SK-N-SH (cell line): ENCODE results near the gene TFPI. TPM values are rescaled to one million over a fixed set of nuclear protein-coding genes. Genes with fewer than 3 reads are reported as not detected.

Source experiments
- CTCF ChIA-PET: fragments of 300-600, 350-600 bp; formaldehyde crosslinking; extraction: SDS; loops from one replicate; lab custom pipeline; 2021; lab: Yijun Ruan, JAX
- POLR2A ChIA-PET: fragments of 350-600 bp; sonication (Branson Sonifier 250); formaldehyde crosslinking; extraction: SDS; loops from one replicate; lab custom pipeline; 2020; ENCODE audit warnings: antibody characterized with exemption, inconsistent platforms; lab: Yijun Ruan, JAX
- DNase-seq: peaks from one replicate; pipeline ENCODE4 v3.0.0; 2012
- H2AFZ ChIP-seq: fragments of 200-600 bp; sonication (generic); 2 replicates; pipeline ENCODE4 v1.8.1; 2016; ENCODE audit warnings: antibody characterized with exemption, mild to moderate bottlenecking, low read depth
- H3F3A ChIP-seq: fragments of 200-600 bp; sonication (generic); replicated peaks from 2 replicates; pipeline ENCODE3; 2016; ENCODE audit warnings: antibody characterized with exemption, mild to moderate bottlenecking; ENCODE audit not compliant: insufficient read depth
- H3K27ac ChIP-seq, 2 experiments: fragments of 200-500 bp in 1 of 2; fragments of 200-600 bp in 1 of 2; sonication (Bioruptor generic) in 1 of 2; sonication (generic), shearing (Covaris generic) in 1 of 2; 2 replicates each; pipeline versions ENCODE4 v1.5.1 to v1.6.1; 2014 to 2016; ENCODE audit warnings: low read depth in 2 of 2, inconsistent platforms in 1 of 2, low read length in 1 of 2, mild to moderate bottlenecking in 1 of 2, mixed read lengths in 1 of 2
- H3K27me3 ChIP-seq: fragments of 200-600 bp; sonication (generic), shearing (Covaris generic); 2 replicates; pipeline ENCODE4 v1.6.1; 2016; ENCODE audit warnings: mixed run types; ENCODE audit not compliant: insufficient read depth
- H3K36me3 ChIP-seq, 2 experiments: fragments of 200-500 bp in 1 of 2; fragments of 200-600 bp in 1 of 2; sonication (Bioruptor generic) in 1 of 2; sonication (generic) in 1 of 2; replicated peaks in 1 of 2; 2 replicates each; pipeline versions ENCODE3 to v1.5.1; 2014 to 2016; ENCODE audit warnings: low read length in 1 of 2, mild to moderate bottlenecking in 1 of 2; ENCODE audit not compliant: insufficient read depth in 2 of 2, control insufficient read depth in 1 of 2
- H3K4me1 ChIP-seq, 2 experiments: fragments of 200-500 bp in 1 of 2; fragments of 200-600 bp in 1 of 2; sonication (Bioruptor generic) in 1 of 2; sonication (generic), shearing (Covaris generic) in 1 of 2; 2 replicates each; pipeline versions ENCODE4 v1.5.1 to v1.6.1; 2014 to 2016; ENCODE audit warnings: low read depth in 1 of 2, low read length in 1 of 2, mixed run types in 1 of 2; ENCODE audit not compliant: insufficient read depth in 2 of 2, control insufficient read depth in 1 of 2
- H3K4me2 ChIP-seq: fragments of 200-600 bp; sonication (generic), shearing (Covaris generic); 2 replicates; pipeline ENCODE4 v1.6.1; 2017; ENCODE audit warnings: mixed run types
- H3K4me3 ChIP-seq, 2 experiments: fragments of 200-500 bp in 1 of 2; fragments of 200-600 bp in 1 of 2; sonication (Bioruptor generic) in 1 of 2; sonication (generic), shearing (Covaris generic) in 1 of 2; 2 replicates each; pipeline versions ENCODE4 v1.5.1 to v1.8.1; 2014 to 2016; ENCODE audit warnings: low read depth in 2 of 2, inconsistent platforms in 1 of 2, low read length in 1 of 2, mild to moderate bottlenecking in 1 of 2, mixed read lengths in 1 of 2, moderate library complexity in 1 of 2
- H3K79me2 ChIP-seq: fragments of 200-600 bp; sonication (generic); 2 replicates; pipeline ENCODE4 v1.8.1; 2017; ENCODE audit warnings: mild to moderate bottlenecking; ENCODE audit not compliant: insufficient read depth
- H3K9ac ChIP-seq: fragments of 200-600 bp; sonication (generic); 2 replicates; pipeline ENCODE4 v1.6.1; 2017; ENCODE audit warnings: mixed run types
- H3K9me2 ChIP-seq: fragments of 200-600 bp; sonication (generic); 2 replicates; pipeline ENCODE4 v1.6.1; 2017; ENCODE audit warnings: mixed run types
- H3K9me3 ChIP-seq: fragments of 200-600 bp; sonication (generic); 2 replicates; pipeline ENCODE4 v1.6.1; 2017; ENCODE audit warnings: mixed run types, mild to moderate bottlenecking, moderate library complexity
- H4K20me1 ChIP-seq: fragments of 200-600 bp; sonication (generic); 2 replicates; pipeline ENCODE4 v1.6.1; 2017; ENCODE audit warnings: mild to moderate bottlenecking, mixed run types; ENCODE audit not compliant: insufficient read depth
- CTCF ChIP-seq: fragments of 200-600 bp; sonication (generic); IDR thresholded peaks from 2 replicates; pipeline ENCODE4 v1.6.1; 2017; ENCODE audit warnings: antibody characterized with exemption, mild to moderate bottlenecking, moderate library complexity
- ELF1 ChIP-seq: IDR thresholded peaks from 2 replicates; pipeline ENCODE4 v1.4.0; 2012
- EZH2phosphoT487 ChIP-seq: fragments of 200-600 bp; sonication (generic); IDR thresholded peaks from 2 replicates; pipeline ENCODE4 v1.6.1; 2017; ENCODE audit warnings: low read depth, mixed run types, mild to moderate bottlenecking, antibody characterized with exemption, moderate library complexity, borderline replicate concordance
- FOSL2 ChIP-seq: IDR thresholded peaks from 2 replicates; pipeline ENCODE4 v1.4.0; 2012; ENCODE audit warnings: low read depth, mild to moderate bottlenecking, moderate library complexity, borderline replicate concordance
- GABPA ChIP-seq: IDR thresholded peaks from 2 replicates; pipeline ENCODE4 v1.4.0; 2012; ENCODE audit warnings: low read depth, mild to moderate bottlenecking
- GATA2 ChIP-seq: sonication (generic); formaldehyde crosslinking; IDR thresholded peaks from 2 replicates; pipeline ENCODE4 v1.5.0; 2020; ENCODE audit warnings: mild to moderate bottlenecking, missing genetic modification reagents
- MXI1 ChIP-seq: IDR thresholded peaks from 2 replicates; pipeline ENCODE4 v1.6.1; 2012; ENCODE audit warnings: mild to moderate bottlenecking, low read depth, low read length, improper control_type of control experiment
- NFIC ChIP-seq: IDR thresholded peaks from 2 replicates; pipeline ENCODE4 v1.4.0; 2012; ENCODE audit warnings: borderline replicate concordance
- NRF1 ChIP-seq: IDR thresholded peaks from 2 replicates; pipeline ENCODE4 v1.6.1; 2012; ENCODE audit warnings: low read depth, mild to moderate bottlenecking, low read length
- RAD21 ChIP-seq: IDR thresholded peaks from 2 replicates; pipeline ENCODE4 v1.6.1; 2012; ENCODE audit warnings: mild to moderate bottlenecking, low read length
- RCOR1 ChIP-seq: fragments of 150-350 bp; IDR thresholded peaks from 2 replicates; pipeline ENCODE4 v1.6.1; 2017; ENCODE audit warnings: antibody characterized with exemption, low read length
- RFX5 ChIP-seq: IDR thresholded peaks from 2 replicates; pipeline ENCODE4 v1.6.1; 2012; ENCODE audit warnings: mild to moderate bottlenecking, improper control_type of control experiment, low read length
- SMC3 ChIP-seq: IDR thresholded peaks from 2 replicates; pipeline ENCODE4 v1.6.1; 2012; ENCODE audit warnings: low read depth, low read length, improper control_type of control experiment
- TAF1 ChIP-seq: IDR thresholded peaks from 2 replicates; pipeline ENCODE4 v1.6.1; 2012; ENCODE audit warnings: low read depth, mild to moderate bottlenecking, low read length, moderate library complexity, borderline replicate concordance
- TCF12 ChIP-seq: IDR thresholded peaks from 2 replicates; pipeline ENCODE4 v1.4.0; 2012
- TEAD4 ChIP-seq: IDR thresholded peaks from 2 replicates; pipeline ENCODE4 v1.4.0; 2012; ENCODE audit warnings: mild to moderate bottlenecking, borderline replicate concordance; ENCODE audit not compliant: insufficient read depth
- WGBS: methylation state at CpG from one replicate; pipeline ENCODE4 v1.1.6; 2017; ENCODE audit warnings: low lambda C conversion rate; 5-methylcytosine and 5-hydroxymethylcytosine counted together
- polyA plus RNA-seq, 3 experiments: library from polyadenylated mRNA; depleted of rRNA; stranded (reverse); fragments of >200 nt; gene quantifications; 2 replicates each; pipeline ENCODE4 v1.2.3, GENCODE V29; 2012
- TF ChIP-seq, protein P1 (sequence below): IDR thresholded peaks from 2 replicates; pipeline ENCODE4; 2012
- TF ChIP-seq, protein P2 (sequence below): IDR thresholded peaks from 2 replicates; pipeline ENCODE4 v1.4.0; 2012; ENCODE audit warnings: low read depth, borderline replicate concordance

TFPI gene
- polyA plus RNA-seq, 1 of the 3 experiments (the other 2 are of a cell fraction), result 2.1 TPM

DNA sequence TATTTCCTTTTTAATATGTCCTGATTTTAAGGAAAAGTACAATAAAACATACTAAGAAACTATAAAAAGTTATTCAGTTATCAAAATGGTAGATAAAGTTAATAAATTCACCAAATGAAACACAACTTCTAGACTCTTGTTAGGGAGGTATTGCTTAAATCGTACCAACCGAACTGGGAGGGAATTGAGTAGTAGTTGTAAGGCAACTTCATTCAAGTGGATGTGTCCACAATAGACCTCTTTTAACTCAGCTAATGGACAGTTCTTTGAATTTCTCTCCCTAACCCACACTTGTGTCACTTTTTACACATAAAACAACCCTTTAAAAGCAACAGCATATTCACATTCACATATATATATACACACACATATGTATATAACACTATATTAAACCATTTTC is 57.1 kb downstream of the TFPI start:
- Histone ChIP-seq H3K9me2 (no peaks in the 10 kb centered on the region; the same call in 1 of the 2 replicates), H3F3A (peaks cover 10% of the 10 kb centered on the region), H3K27ac (no peak overlapping the region), H3K4me3 (no peak overlapping the region), H3K4me2 (no peak overlapping the region), H3K9ac (no peak overlapping the region), H4K20me1 (no peaks in the 10 kb centered on the region), H3K4me1 (peaks cover 3 to 5% of the 10 kb centered on the region in 2 experiments; a peak in 3 of 4 replicates), H3K27me3 (no peaks in the 10 kb centered on the region)
- CTCF ChIA-PET, result interaction anchor here (0.6 kb wide), 1 partner anchor 629 kb away, joined by 3 read pairs; no protein-coding TSS in a partner anchor
- no peak for DNase-seq
- POLR2A ChIA-PET, result no interaction called here
- TF ChIP-seq ELF1, result no peak
- TF ChIP-seq EZH2phosphoT487, result no peak
- no peak for TF ChIP-seq TCF12
- no peak for TF ChIP-seq CTCF
- TF ChIP-seq RAD21, result no peak
- TF ChIP-seq GABPA, result no peak
- TF ChIP-seq FOSL2, result no peak
- TF ChIP-seq, protein P1, sequence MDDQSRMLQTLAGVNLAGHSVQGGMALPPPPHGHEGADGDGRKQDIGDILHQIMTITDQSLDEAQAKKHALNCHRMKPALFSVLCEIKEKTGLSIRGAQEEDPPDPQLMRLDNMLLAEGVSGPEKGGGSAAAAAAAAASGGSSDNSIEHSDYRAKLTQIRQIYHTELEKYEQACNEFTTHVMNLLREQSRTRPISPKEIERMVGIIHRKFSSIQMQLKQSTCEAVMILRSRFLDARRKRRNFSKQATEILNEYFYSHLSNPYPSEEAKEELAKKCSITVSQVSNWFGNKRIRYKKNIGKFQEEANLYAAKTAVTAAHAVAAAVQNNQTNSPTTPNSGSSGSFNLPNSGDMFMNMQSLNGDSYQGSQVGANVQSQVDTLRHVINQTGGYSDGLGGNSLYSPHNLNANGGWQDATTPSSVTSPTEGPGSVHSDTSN, result no peak
- TF ChIP-seq SMC3, result no peak
- TF ChIP-seq, protein P2, sequence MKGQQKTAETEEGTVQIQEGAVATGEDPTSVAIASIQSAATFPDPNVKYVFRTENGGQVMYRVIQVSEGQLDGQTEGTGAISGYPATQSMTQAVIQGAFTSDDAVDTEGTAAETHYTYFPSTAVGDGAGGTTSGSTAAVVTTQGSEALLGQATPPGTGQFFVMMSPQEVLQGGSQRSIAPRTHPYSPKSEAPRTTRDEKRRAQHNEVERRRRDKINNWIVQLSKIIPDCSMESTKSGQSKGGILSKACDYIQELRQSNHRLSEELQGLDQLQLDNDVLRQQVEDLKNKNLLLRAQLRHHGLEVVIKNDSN, result no peak
- no peak for TF ChIP-seq RCOR1
- no peak for TF ChIP-seq TEAD4
- no peak for TF ChIP-seq RFX5
- TF ChIP-seq TAF1, result no peak
- TF ChIP-seq, all 33 proteins: peak for 0
- 92% methylated on average over 2 of the region's 2 CpGs for WGBS
- Histone ChIP-seq H3K9me3 (no peaks in the 10 kb centered on the region), H3K79me2 (no peaks in the 10 kb centered on the region), H3K36me3 (no peaks in the 10 kb centered on the region), H2AFZ (no peak overlapping the region)

DNA sequence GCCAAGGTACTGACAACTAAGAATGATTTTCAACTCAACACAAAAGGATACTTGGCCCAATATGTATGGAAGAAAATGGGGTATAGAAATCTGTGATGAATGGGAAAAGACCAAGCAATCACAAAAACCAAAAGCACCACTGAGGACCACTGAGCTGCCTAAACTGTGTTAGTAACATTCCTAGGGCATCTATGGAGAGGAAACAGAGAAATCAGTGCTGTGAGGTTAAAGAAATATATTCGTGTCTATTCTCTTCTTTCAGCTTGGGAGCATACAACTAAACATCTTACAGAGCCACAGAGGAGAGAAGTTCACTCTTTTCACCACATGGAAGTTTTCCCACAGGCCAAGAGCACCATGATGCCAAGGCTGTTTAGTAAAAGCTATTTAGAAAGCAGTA is 58.9 kb downstream of the TFPI start:
- TF ChIP-seq NRF1, result no peak
- no peak for TF ChIP-seq EZH2phosphoT487
- TF ChIP-seq NFIC, result no peak
- TF ChIP-seq GATA2 (CRISPR knock-in tag), result no peak
- TF ChIP-seq, protein P1, result no peak
- no peak for TF ChIP-seq MXI1
- no peak for TF ChIP-seq GABPA
- no peak for TF ChIP-seq ELF1
- TF ChIP-seq, all 33 proteins: peak for 0
- no peak overlapping the region for H3K27ac ChIP-seq
- no peaks in the 10 kb centered on the region for H3K79me2 ChIP-seq
- no peak overlapping the region for H3K9ac ChIP-seq
- 69% methylated on average over 1 of the region's 1 CpG for WGBS
- H3F3A ChIP-seq, result peaks cover 5% of the 10 kb centered on the region
- H3K4me1 ChIP-seq, result no peaks in the 10 kb centered on the region; a peak in 1 of 4 replicates
- ChIA-PET POLR2A (no interaction called here), CTCF (interaction anchor here (1.1 to 4.3 kb wide), 2 partner anchors 85 to 1489 kb away, joined by 3 to 24 read pairs; no protein-coding TSS in a partner anchor)
- H3K9me3 ChIP-seq, result no peaks in the 10 kb centered on the region
- no peak overlapping the region for H3K4me3 ChIP-seq
- no peaks in the 10 kb centered on the region for H3K27me3 ChIP-seq
- no peak overlapping the region; the same call in 1 of the 2 replicates for H2AFZ ChIP-seq
- H4K20me1 ChIP-seq, result no peaks in the 10 kb centered on the region
- no peak for DNase-seq
- no peak overlapping the region for H3K4me2 ChIP-seq
- no peaks in the 10 kb centered on the region; the same call in 1 of the 2 replicates for H3K9me2 ChIP-seq
- no peaks in the 10 kb centered on the region for H3K36me3 ChIP-seq
